Erythroblast (primary cell): Measurements from ENCODE around the gene MEGF11.

Source experiments
- GATA1 ChIP-seq: IDR thresholded peaks from 2 replicates; pipeline ENCODE4 v1.6.1; 2011; ENCODE audit warnings: low read depth, mild to moderate bottlenecking, control low read depth, low read length, moderate library complexity
- POLR2A ChIP-seq: IDR thresholded peaks from 2 replicates; pipeline ENCODE4 v1.6.1; 2011; ENCODE audit warnings: mild to moderate bottlenecking, low read length

GRCh38 chr15:65902373-65902772 lies 351.2 kb downstream of the MEGF11 start:
- TF ChIP-seq POLR2A (no peak), GATA1 (no peak)
